Peyer's patch (tissue), 4 donors: ENCODE measurements around the gene ALDH7A1.

Experiments used
- CTCF ChIP-seq, 6 experiments: fragments of 450-650 bp in 4 of 6; fragments of 200-600 bp in 2 of 6; sonication (generic) in 1 of 6; IDR thresholded peaks; one replicate each; pipeline ENCODE4 v1.5.1; 2017 to 2019; ENCODE audit warnings: antibody characterized with exemption in 6 of 6, mild to moderate bottlenecking in 3 of 6, moderate library complexity in 1 of 6
- POLR2A ChIP-seq, 2 donors: fragments of 450-650 bp; IDR thresholded peaks; one replicate each; pipeline ENCODE4 v1.5.1; 2017; ENCODE audit warnings: antibody characterized with exemption in 2 of 2, mild to moderate bottlenecking in 2 of 2, moderate library complexity in 2 of 2

DNA sequence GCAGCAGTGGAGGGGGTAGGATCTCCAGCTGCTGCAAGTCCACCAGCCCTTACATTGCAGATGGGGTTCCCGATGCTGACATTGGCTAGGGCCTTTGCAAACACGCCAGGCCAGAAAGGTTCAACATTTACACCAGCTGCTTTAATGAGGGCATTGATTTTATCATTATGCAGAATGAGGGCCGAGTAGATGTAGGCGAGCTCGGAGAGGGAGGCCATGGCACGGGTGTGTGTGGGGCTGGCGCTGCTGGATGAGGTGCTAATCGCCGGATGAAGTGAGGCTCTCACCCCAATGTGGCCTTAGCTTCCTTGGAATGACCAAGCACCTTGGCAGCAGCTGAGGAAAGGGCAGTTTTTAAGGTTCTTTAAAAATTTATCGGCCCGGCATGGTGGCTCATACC is 33.1 kb upstream of the ALDH7A1 start:
- TF ChIP-seq POLR2A (IDR thresholded peaks at IDR 0.05) (no peak), CTCF (IDR thresholded peaks at IDR 0.05) (no peak)
